NB4 (cell line): ENCODE data around the gene FMNL2.

Experiments used
- DNase-seq: peaks from one replicate; pipeline ENCODE4 v3.0.0; 2010; ENCODE audit warnings: low read depth
- H3K4me3 ChIP-seq: one replicate; pipeline ENCODE4 v1.5.1; 2011; ENCODE audit warnings: mild to moderate bottlenecking, low read depth, low read length, moderate library complexity
- MAX ChIP-seq: IDR thresholded peaks from 2 replicates; pipeline ENCODE4 v1.6.1; 2011; ENCODE audit warnings: low read depth, low read length
- MYC ChIP-seq: IDR thresholded peaks from 2 replicates; pipeline ENCODE4 v1.6.1; 2011; ENCODE audit warnings: low read depth, low read length
- POLR2A ChIP-seq: IDR thresholded peaks from 2 replicates; pipeline ENCODE4 v1.6.1; 2011; ENCODE audit warnings: mild to moderate bottlenecking; ENCODE audit not compliant: insufficient read length; ENCODE audit errors: extremely low read depth
- TF ChIP-seq, protein P1 (sequence below): IDR thresholded peaks from one replicate; pipeline ENCODE4 v1.5.1; 2012; ENCODE audit warnings: low read depth, low read length

The FMNL2 gene

GRCh38 chr2:152523091-152523490 lies 188.1 kb downstream of the FMNL2 start:
- no peak for DNase-seq
- TF ChIP-seq MYC = no peak
- H3K4me3 ChIP-seq = no peak overlapping the region

GRCh38 chr2:152525277-152525838 lies 190.4 kb downstream of the FMNL2 start:
- TF ChIP-seq MAX (no peak), POLR2A (no peak), MYC (no peak)
- TF ChIP-seq, protein P1, sequence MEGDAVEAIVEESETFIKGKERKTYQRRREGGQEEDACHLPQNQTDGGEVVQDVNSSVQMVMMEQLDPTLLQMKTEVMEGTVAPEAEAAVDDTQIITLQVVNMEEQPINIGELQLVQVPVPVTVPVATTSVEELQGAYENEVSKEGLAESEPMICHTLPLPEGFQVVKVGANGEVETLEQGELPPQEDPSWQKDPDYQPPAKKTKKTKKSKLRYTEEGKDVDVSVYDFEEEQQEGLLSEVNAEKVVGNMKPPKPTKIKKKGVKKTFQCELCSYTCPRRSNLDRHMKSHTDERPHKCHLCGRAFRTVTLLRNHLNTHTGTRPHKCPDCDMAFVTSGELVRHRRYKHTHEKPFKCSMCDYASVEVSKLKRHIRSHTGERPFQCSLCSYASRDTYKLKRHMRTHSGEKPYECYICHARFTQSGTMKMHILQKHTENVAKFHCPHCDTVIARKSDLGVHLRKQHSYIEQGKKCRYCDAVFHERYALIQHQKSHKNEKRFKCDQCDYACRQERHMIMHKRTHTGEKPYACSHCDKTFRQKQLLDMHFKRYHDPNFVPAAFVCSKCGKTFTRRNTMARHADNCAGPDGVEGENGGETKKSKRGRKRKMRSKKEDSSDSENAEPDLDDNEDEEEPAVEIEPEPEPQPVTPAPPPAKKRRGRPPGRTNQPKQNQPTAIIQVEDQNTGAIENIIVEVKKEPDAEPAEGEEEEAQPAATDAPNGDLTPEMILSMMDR = no peak
- no peak overlapping the region for H3K4me3 ChIP-seq
- no peak for DNase-seq

DNA sequence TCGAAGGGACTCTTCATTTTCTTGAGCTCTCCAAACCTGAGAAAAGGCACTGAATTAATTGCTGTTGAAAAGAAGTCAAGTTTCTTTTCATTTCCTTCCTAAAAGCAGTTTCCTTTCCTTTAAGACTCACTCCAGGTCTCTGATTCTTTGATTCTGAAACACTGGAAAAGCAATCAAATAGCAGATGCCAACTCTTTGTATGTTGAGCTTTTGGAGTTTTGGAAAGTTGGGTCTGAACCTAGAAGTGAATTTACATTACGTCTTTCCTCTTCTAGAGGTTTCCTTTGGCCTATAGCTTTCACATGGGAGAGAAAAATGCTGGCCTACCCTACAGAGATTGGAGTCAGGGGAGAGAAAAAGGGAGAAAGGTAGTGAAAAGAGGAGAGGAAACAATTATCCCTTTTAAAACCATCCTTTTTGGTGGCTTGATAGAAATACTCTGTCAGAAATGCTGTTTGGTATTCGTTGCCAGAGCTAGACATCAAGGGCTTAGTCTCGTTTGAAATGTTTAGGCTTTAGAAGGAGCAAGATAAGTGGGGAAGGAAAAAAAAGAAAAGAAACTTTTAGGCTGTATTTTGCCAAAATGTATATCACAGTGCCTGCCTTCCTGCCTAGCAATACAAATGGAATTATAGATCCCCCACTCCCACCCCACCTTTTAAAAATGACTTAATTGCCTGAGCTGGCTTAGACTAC lies 194.6 kb downstream of the FMNL2 start:
- DNase-seq = no peak
- TF ChIP-seq MAX = no peak
- TF ChIP-seq POLR2A = no peak
- TF ChIP-seq MYC = no peak
- TF ChIP-seq, protein P1 = no peak
- no peak overlapping the region for H3K4me3 ChIP-seq

- DNase-seq = no peak
- H3K4me3 ChIP-seq = no peak overlapping the region
- TF ChIP-seq MYC = no peak
- TF ChIP-seq MAX = no peak
- TF ChIP-seq, protein P1 = no peak
- no peak for TF ChIP-seq POLR2A
Observed at GRCh38 chr2:152532241-152532640, 197.3 kb downstream of the FMNL2 start.

- H3K4me3 ChIP-seq = no peak overlapping the region
- TF ChIP-seq MAX (no peak), MYC (no peak), POLR2A (no peak)
- TF ChIP-seq, protein P1 = no peak
- DNase-seq = no peak
Observed at GRCh38 chr2:152534460-152535135, 199.6 kb downstream of the FMNL2 start.

GRCh38 chr2:152537081-152537651 lies 202.2 kb downstream of the FMNL2 start:
- peak overlapping the region; percentile 14 for H3K4me3 ChIP-seq
- TF ChIP-seq MAX (no peak), MYC (no peak), POLR2A (no peak)
- TF ChIP-seq, protein P1 = no peak
- peak; percentile 93 for DNase-seq
